Keratinocyte (primary cell): ENCODE measurements around the gene NBEA. TPM values are rescaled to one million over a fixed set of nuclear protein-coding genes. Genes with fewer than 3 reads are reported as not detected.

ENCODE experiments used
- DNase-seq: peaks from one replicate; pipeline ENCODE4 v3.0.0-alpha.2; 2011; ENCODE audit warnings: low read depth, missing footprints, low spot score
- FAIRE-seq: peaks from 2 replicates; lab custom pipeline; 2011; peaks lifted over from hg19 to GRCh38; lab: Jason Lieb, UNC
- H2AFZ ChIP-seq: 2 replicates; pipeline ENCODE4 v1.6.0; 2012; ENCODE audit warnings: low read length, control low read depth, inconsistent platforms; ENCODE audit not compliant: control insufficient read depth
- H3K27ac ChIP-seq: 2 replicates; pipeline ENCODE4 v1.5.1; 2011; ENCODE audit warnings: low read length; ENCODE audit not compliant: control insufficient read depth, insufficient read depth
- H3K27me3 ChIP-seq: 3 replicates; pipeline ENCODE4 v1.6.0; 2011; ENCODE audit warnings: low read length; ENCODE audit not compliant: control insufficient read depth, insufficient read depth; ENCODE audit errors: extremely low read depth
- H3K36me3 ChIP-seq, 2 experiments: 2 replicates in 1 of 2; 3 replicates in 1 of 2; pipeline ENCODE4 v1.5.1; 2011; ENCODE audit warnings: low read length in 2 of 2, mild to moderate bottlenecking in 1 of 2; ENCODE audit not compliant: control insufficient read depth in 2 of 2, insufficient read depth in 2 of 2; ENCODE audit errors: extremely low read depth in 1 of 2
- H3K4me1 ChIP-seq: 3 replicates; pipeline ENCODE4 v1.5.1; 2011; ENCODE audit warnings: low read length; ENCODE audit not compliant: control insufficient read depth, insufficient read depth; ENCODE audit errors: extremely low read depth
- H3K4me2 ChIP-seq: 3 replicates; pipeline ENCODE4 v1.6.0; 2011; ENCODE audit warnings: low read depth, low read length; ENCODE audit not compliant: control insufficient read depth, insufficient read depth; ENCODE audit errors: extremely low read depth
- H3K4me3 ChIP-seq, 3 experiments: fragments of 200-600 bp in 1 of 3; sonication (generic) in 1 of 3; 2 replicates in 2 of 3; 3 replicates in 1 of 3; pipeline ENCODE4 v1.5.1; 2011 to 2016; ENCODE audit warnings: low read length in 3 of 3, mild to moderate bottlenecking in 3 of 3, control low read depth in 2 of 3, inconsistent platforms in 1 of 3, low read depth in 1 of 3, mixed read lengths in 1 of 3, mixed run types in 1 of 3, moderate library complexity in 1 of 3; ENCODE audit not compliant: control insufficient read depth in 2 of 3, insufficient read depth in 2 of 3; ENCODE audit errors: extremely low read depth in 1 of 3
- H3K79me2 ChIP-seq: 2 replicates; pipeline ENCODE4 v1.6.0; 2012; ENCODE audit warnings: low read length; ENCODE audit not compliant: control insufficient read depth, insufficient read depth
- H3K9ac ChIP-seq: 3 replicates; pipeline ENCODE4 v1.6.0; 2011; ENCODE audit warnings: low read length; ENCODE audit not compliant: control insufficient read depth, insufficient read depth; ENCODE audit errors: extremely low read depth
- H3K9me1 ChIP-seq: 3 replicates; pipeline ENCODE4 v1.6.0; 2011; ENCODE audit warnings: low read length; ENCODE audit not compliant: control insufficient read depth, insufficient read depth; ENCODE audit errors: extremely low read depth
- H3K9me3 ChIP-seq: 2 replicates; pipeline ENCODE4 v1.5.1; 2012; ENCODE audit warnings: low read depth, low read length; ENCODE audit not compliant: control insufficient read depth
- H4K20me1 ChIP-seq: 3 replicates; pipeline ENCODE4 v1.6.0; 2011; ENCODE audit warnings: low read length; ENCODE audit not compliant: control insufficient read depth, insufficient read depth; ENCODE audit errors: extremely low read depth
- CTCF ChIP-seq, 3 experiments: IDR thresholded peaks in 1 of 3; conservative IDR thresholded peaks in 1 of 3; optimal IDR thresholded peaks in 1 of 3; 2 replicates in 2 of 3; 3 replicates in 1 of 3; pipeline versions ENCODE3 to v1.5.1; 2011; ENCODE audit warnings: low read length in 3 of 3, mild to moderate bottlenecking in 3 of 3, moderate library complexity in 2 of 3, control low read depth in 1 of 3, inconsistent platforms in 1 of 3; ENCODE audit not compliant: insufficient read depth in 2 of 3; ENCODE audit errors: extremely low read depth in 1 of 3
- EZH2 ChIP-seq: IDR thresholded peaks from one replicate; pipeline ENCODE4 v1.6.1; 2012; ENCODE audit warnings: inconsistent platforms, mild to moderate bottlenecking, low read length, moderate library complexity
- dilution Hi-C: fragments of 300-500 bp; cut with MboI; formaldehyde crosslinking; loops from one replicate; pipeline ENCODE4 v1.7.0; 2020; ENCODE audit warnings: low sequenced_read_pairs; ENCODE audit not compliant: extremely low pct_ligation_motif_present
- polyA plus RNA-seq, 5 experiments: library from polyadenylated mRNA; depleted of rRNA in 3 of 5; stranded (reverse) in 3 of 5; stranded (forward) in 1 of 5; unstranded in 1 of 5; fragments of >200 nt; gene quantifications; 1 replicate in 1 of 5; 2 replicates in 3 of 5; 3 replicates in 1 of 5; pipeline versions ENCODE4 v1.2.1 to v1.2.3, GENCODE V29; 2011 to 2012; ENCODE audit warnings: missing spikeins in 2 of 5, low read depth in 1 of 5, low replicate concordance in 1 of 5

NBEA gene
- polyA plus RNA-seq, 1 donor (not counting 4 experiments of a cell fraction or from before 2014, with no cell fraction given) = 0.05 TPM

DNA sequence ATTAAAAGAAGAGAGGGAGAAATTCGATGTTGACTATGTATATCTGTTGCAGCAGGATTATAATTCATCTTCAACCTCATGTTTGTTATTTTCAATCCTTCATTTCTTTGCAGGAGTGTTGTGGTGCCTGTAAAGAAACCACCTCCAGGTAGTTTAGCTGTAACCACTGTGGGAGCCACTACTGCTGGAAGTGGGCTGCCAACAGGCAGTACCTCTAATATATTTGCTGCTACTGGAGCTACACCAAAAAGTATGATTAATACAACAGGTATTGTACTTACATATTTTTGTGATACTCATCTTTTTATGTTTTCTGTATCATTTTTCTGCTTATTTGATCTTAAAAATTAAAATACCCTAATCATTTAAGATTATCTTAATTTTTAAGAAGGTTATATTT, 266.5 kb downstream of the NBEA start:
- no peak for TF ChIP-seq EZH2
- dilution Hi-C loops = no loop called here
- DNase-seq = no peak
- Histone ChIP-seq H2AFZ (no peak overlapping the region), H3K4me1 (no peaks in the 10 kb centered on the region), H3K27me3 (no peaks in the 10 kb centered on the region), H3K4me3 (no peak overlapping the region), H4K20me1 (no peaks in the 10 kb centered on the region), H3K36me3 (no peaks in the 10 kb centered on the region), H3K9me3 (no peaks in the 10 kb centered on the region), H3K4me2 (no peak overlapping the region), H3K27ac (no peak overlapping the region), H3K9me1 (no peaks in the 10 kb centered on the region), H3K79me2 (no peaks in the 10 kb centered on the region), H3K9ac (no peak overlapping the region)
- no peak for FAIRE-seq

DNA sequence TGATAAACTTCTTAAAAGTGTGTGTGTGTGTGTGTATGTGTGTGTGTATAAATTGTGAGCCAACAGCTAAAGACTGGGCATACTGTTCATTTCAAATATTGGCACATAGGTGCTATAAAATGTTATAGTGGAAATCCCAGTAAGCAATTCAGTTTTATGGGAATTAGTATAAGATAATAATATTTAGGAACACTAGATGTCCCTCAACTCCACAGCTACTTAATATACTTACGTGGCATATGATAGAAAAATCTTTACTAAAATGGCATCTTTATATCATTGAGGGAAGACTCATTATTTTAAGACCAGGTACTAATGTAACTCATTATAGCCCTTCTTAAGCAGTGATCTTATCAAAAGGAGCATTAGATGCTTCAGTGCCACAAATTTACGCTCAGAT, 268.2 kb downstream of the NBEA start:
- no peaks in the 10 kb centered on the region for H4K20me1 ChIP-seq
- no peaks in the 10 kb centered on the region for H3K4me1 ChIP-seq
- no peak overlapping the region for H3K4me3 ChIP-seq
- DNase-seq = no peak
- dilution Hi-C loops = no loop called here
- no peak overlapping the region for H3K9ac ChIP-seq
- no peaks in the 10 kb centered on the region for H3K79me2 ChIP-seq
- H2AFZ ChIP-seq = no peak overlapping the region
- no peaks in the 10 kb centered on the region for H3K27me3 ChIP-seq
- no peak overlapping the region for H3K27ac ChIP-seq
- no peak for FAIRE-seq
- H3K4me2 ChIP-seq = no peak overlapping the region
- TF ChIP-seq EZH2 (no peak), CTCF (optimal IDR thresholded peaks at IDR 0.05 in 1 of 3, IDR thresholded peaks at IDR 0.05 in 1 of 3, conservative IDR thresholded peaks at IDR 0.05 in 1 of 3; ENCODE audit: extremely low read depth in 1 of 3, insufficient read depth in 2 of 3, low read length in 3 of 3) (no peak)
- no peaks in the 10 kb centered on the region for H3K9me1 ChIP-seq
- H3K9me3 ChIP-seq = no peaks in the 10 kb centered on the region
- no peaks in the 10 kb centered on the region for H3K36me3 ChIP-seq

DNA sequence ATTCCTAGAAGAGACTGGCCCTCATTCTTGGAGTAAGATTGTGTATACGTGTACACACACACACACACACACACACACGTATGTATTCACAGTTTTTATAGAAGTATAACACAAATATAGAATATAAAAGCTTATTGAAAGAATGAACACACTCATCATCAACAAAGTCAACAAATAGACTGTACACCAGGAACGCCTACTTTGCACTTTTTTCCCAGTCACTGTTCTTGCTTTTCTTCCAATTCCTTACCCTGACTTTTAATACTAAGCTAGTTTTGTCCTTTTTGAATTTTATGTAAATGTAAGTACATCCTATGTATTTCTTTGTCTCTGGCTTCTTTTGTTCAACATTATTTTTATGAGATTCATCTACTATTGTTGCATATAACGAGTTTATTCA, 269.9 kb downstream of the NBEA start:
- dilution Hi-C loops = no loop called here
- DNase-seq (no peak), FAIRE-seq (no peak)
- Histone ChIP-seq H3K9ac (no peak overlapping the region), H3K79me2 (no peaks in the 10 kb centered on the region), H4K20me1 (no peaks in the 10 kb centered on the region), H3K9me3 (no peaks in the 10 kb centered on the region), H3K27ac (no peak overlapping the region), H2AFZ (no peak overlapping the region), H3K4me3 (no peak overlapping the region), H3K4me1 (no peaks in the 10 kb centered on the region), H3K4me2 (no peak overlapping the region), H3K27me3 (no peaks in the 10 kb centered on the region), H3K9me1 (no peaks in the 10 kb centered on the region), H3K36me3 (no peaks in the 10 kb centered on the region)
- TF ChIP-seq EZH2 (no peak), CTCF (optimal IDR thresholded peaks at IDR 0.05 in 1 of 3, IDR thresholded peaks at IDR 0.05 in 1 of 3, conservative IDR thresholded peaks at IDR 0.05 in 1 of 3; ENCODE audit: extremely low read depth in 1 of 3, insufficient read depth in 2 of 3, low read length in 3 of 3) (no peak)
